GM18909 (cell line): Measurements from ENCODE around the gene DNAJB1.
"Not testable (repeated sequence)": the region's sequence is repeated elsewhere in the genome, so short reads cannot be mapped to it uniquely, and the experiment has no call there.

ENCODE experiments used
- ATAC-seq: cut with Tn5 transposase; IDR thresholded peaks from one replicate; pipeline ENCODE4 v1.9.1; 2021; ENCODE audit warnings: mild to moderate bottlenecking; ENCODE audit not compliant: unreplicated experiment, poor library complexity

DNAJB1 gene

DNA sequence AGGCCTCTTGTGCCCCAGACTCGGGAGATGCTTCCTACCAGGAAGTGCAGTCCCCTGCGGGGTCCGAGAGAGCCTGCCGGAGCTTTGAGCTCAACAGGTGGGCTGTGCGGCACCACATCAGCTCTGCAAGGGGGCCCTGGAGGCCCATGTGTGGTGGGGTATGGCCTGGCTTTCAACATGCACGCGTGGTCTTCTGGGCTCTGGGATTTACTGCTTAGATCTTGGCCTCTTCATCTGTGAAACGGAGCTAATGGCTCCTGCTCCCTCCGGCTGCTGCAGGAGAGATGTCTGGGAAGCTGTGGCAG is 35.7 kb upstream of the DNAJB1 start:
- ATAC-seq = no peak

GRCh38 chr19:14553042-14553938 is 35.1 kb upstream of the DNAJB1 start:
- no peak for ATAC-seq

GRCh38 chr19:14552006-14552360 is 33.8 kb upstream of the DNAJB1 start:
- ATAC-seq = not testable (repeated sequence)

- ATAC-seq = not testable (repeated sequence)
Observed at GRCh38 chr19:14551134-14552005, 33.2 kb upstream of the DNAJB1 start.

DNA sequence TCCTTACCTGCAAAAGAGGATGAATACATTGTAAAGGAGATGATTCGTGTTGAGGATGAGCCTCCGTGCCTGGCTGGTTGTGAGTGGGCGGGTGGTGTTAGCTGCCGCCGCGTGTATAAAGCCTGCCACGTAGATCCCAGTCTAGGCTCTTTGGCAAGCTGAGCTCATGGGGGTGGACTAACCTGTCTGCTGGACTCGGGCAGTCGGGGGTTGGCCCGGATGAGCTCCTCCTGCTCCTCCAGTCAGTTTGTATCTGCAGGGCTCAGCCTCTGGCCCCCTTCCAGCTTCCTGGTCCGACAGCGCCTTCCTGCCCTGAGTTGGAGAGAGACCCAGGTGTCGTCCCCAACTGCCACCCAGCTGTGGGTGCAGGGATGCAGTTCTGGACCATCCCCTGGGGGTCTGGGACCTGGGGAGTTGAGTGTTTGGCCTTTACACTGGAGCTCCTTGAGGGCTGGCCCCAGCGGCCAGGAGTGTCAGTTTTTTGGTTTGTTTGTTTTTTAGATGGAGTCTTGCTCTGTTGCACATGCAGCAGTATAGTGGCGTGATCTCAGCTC is 32.1 kb upstream of the DNAJB1 start:
- no peak for ATAC-seq

DNA sequence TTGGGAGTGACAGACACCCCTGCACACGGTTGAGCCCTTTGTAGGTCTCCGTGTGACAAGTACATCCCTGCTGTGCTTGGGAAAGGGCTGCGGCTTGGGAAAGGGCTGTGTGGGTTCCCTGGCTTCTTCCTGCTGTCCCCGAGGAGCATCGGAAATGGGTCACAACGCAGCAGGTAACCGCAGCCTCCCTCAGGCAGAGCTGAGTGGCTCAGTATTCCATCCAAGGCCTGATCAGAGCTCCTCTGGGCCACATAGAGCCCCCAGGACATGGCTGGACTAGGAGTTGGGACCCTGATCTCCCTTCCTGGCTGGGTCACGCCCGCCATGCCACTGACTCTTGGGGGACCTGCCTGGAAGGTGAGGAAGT is 27.5 kb upstream of the DNAJB1 start:
- ATAC-seq = no peak

DNA sequence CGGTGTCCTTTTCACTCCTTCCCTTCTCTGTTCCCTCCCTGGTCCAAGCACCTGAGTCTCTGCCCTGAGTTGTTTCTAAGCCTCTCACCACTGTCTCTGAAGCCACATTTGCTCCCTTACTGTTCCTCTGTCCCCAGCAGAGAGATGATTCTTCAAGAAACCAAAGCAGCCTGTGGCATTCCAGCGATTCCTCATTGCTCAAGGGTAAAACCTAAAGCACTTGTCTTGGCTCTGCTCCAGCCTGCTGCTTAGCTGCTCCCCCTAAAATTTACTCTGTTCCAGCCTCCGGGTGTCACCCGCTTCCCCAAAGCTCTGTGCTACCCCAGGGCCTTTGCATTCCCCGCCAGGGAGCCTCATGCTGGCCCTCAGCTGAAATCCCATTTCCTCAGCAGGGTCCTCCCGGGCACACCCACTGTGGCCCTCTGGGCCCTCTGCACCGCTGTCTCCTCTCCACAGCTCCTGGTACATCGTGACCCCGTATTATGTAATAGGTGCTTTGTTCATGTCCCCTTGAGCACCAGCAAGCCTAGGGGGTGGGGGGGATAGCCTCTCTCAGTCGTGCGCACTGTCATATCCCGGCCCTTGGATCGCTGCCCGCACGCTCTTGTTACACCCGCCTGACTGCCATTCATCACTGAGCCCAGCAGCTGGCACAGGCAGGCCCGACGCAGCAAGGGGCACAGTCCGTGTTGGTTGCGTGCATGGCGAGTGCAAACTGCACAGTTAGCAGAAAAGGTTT is 26.9 kb upstream of the DNAJB1 start:
- no peak for ATAC-seq

- no peak for ATAC-seq
Observed at GRCh38 chr19:14544047-14544446, 25.9 kb upstream of the DNAJB1 start.

DNA sequence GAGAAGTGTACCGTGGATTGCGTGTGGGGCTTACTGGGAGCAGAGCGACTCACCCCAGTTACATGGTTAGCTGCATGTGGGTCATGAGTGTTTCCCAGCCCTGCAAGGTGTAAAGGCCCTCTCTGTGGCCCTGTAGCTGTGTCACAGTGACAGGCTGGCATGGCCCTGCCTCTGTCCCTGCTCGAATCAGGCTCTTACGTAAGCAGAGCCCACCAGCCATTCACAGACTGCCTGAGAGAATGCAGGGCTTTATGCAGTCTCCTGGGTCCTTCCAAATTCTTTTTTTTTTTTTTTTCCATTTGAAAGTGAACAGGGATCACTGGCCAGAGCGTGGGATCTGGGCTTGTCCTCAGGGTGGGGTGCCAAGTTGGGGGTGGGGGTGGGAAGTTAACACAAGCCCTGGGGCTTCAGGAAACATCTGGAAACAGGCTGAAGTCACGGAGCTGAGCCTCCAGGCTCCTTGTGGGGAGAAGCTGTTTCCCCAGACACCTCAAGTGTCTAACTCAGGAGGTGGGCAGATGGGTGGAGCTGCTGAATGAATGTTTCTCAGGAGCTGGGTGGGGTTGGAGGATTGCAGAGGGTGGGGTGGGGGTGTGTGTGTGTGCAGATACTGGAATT is 24.6 kb upstream of the DNAJB1 start:
- no peak for ATAC-seq

DNA sequence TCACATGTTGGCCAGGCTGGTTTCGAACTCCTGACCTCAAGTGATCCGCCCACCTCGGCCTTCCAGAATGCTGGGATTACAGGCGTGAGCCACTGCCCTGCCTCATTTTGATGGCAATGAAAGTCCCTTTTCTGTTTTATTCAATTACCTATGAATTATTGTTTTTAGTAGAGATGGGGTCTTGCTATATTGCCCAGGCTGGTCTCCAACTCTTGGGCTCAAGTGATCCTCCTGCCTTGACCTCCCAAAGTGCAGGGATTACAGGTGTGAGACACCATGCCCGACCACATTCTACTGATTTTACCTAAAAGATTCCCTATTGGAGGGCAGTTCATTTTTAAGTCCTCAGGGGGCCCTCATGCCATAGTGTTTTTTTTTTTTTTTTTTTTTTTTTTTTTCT is 23.8 kb upstream of the DNAJB1 start:
- ATAC-seq = not testable (repeated sequence)

DNA sequence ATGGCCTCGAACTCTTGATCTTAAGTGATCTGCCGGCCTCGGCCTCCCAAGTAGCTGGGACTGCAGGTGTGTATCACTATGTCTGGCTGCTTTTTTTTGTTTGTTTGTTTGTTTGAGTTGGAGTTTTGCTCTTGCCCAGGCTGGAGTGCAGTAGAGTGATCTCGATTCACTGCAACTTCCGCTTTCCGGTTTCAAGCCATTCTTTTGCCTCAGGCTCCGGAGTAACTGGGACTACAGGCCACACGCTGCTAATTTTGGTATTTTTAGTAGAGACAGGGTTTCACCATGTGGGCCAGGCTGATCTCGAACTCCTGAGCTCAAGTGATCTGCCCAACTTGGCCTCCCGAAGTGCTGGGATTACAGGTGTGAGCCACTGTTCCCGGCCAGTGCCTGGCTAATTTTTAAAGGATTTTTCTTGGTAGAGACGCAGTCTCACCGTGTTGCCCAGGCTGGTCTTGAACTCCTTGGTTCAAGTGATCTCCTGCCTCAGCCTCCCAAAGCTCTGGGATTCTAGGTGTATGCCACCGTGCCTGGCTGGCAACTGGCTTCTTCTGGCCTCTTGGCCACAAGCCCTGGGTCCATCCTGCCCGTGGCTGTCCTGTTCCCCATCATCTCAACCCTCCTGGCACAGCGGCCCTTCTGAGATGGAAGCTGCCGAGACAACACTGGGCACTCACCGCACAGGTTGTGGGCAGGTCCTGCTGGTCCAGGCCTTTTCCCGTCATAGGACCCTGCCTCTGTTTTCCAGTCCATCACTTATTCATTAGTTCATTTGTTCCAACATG is 22.7 kb upstream of the DNAJB1 start:
- ATAC-seq = no peak

DNA sequence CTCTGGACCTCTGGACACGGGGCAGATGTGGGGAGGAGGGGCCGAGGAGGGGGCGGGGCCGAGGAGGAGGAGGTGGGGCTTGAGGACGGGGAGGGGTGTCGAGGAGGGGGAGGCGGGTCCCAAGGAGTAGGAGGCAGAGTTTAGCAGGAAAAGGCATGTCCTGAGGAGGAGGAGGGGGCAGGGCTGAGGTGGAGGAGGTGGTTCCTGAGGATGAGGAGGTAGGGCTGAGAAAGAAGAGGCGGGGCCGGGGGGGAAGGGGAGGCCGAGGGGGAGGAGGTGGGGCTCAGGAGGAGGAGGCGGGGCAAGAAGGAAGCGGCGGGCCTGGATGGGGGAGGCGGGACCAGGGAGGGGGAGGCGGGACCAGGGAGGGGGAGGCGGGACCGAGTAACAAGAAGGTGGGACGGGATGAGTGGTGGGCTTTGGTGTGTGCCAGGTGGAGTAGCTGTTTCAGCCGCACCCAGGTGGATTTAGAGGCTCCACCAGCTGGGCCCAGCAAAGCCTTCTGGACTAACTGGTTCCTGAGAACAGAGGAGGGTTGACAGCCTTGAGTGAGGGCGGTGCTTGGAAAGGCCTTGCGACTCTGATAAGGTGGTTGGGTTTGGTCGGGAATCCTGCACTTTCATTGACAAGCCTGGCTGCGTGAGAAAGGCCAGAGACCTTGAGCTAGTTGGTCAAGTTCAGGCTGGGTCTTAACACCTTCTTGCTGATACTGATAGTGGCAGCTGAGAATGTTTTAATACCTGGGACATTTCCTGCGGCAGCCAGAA is 18.9 kb upstream of the DNAJB1 start:
- no peak for ATAC-seq

GRCh38 chr19:14533450-14533849 is 15.3 kb upstream of the DNAJB1 start:
- no peak for ATAC-seq

GRCh38 chr19:14530506-14530905 is 12.3 kb upstream of the DNAJB1 start:
- ATAC-seq = no peak

GRCh38 chr19:14530005-14530348 is 11.8 kb upstream of the DNAJB1 start:
- no peak for ATAC-seq

DNA sequence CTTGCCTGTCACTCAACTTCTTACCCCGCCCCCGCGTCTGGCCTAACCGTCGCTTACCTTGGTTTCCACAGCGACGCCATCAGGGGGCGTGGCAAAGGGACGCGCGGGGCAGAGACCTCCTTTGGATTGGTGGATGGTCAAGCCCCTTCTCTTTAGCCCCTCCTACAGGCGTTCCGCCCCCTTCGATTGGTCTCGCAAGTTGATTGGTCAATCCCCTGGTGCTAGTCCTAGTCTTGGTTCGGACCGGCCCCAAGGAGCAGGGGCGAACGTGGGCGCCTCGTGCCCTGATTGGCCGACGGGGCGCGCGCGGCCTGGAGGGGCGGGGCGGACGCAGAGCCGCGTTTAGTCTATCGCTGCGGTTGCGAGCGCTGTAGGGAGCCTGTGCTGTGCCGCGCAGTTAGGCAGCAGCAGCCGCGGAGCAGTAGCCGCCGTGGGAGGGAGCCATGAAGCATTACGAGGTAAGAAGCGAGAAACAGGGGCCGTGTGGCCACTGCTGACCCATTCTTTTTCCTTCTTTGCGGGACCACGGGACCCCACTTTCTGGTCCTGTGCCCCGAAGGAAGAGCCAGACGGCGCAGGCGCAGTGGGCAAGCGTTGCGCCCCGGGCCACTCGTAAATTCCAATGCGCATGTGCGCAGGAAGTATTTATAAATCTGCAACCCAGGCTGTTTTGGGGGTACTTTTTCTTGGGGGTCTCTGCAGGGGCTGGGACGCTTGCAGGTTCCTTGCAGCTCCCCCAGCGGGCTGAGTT is 11.2 kb upstream of the DNAJB1 start, which contains the start of gene TECR:
TECR (plus strand) TSS at position 341 of the 751 bp plus-strand sequence; CDS start at position 444, 103 bp downstream.
- peak; percentile 95 for ATAC-seq

DNA sequence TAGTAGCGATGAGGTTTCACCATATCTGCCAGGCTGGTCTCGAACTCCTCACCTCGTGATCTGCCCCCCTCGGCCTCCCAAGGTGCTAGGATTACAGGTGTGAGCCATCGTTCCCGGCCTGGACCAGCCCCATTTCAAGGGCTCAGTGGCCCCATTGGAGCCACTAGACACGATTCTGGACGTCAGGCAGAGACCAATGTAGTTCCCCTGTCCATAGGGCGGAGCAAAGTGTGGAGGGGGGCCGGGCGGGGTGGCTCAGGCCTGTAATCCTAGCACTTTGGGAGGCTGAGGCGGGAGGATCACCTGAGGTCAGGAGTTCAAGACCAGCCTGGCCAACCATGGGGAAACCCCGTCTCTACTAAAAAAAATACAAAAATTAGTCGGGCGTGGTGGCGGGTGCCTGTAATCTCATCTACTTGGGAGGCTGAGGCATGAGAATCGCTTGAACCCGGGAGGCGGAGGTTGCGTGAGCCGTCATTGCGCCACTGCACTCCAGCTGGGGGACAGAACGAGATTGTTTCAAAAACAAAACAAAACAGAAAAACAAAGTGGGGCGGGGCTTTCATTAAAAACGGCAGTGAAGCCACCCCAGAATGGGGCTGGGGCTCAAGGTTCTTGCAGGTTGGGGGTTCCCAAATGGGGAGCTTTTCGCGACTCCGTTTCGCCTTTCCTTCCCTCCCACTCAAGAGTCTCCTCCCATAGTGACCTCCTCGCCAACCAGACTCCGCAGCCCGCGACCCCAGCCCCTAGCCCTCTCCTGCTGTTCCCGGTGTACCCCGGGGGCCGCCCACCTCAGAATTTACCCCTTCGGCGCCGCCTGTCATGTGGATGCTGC is 10.4 kb upstream of the DNAJB1 start:
- no peak for ATAC-seq
